ENCODE results near the gene PLA2G4C.

DNA sequence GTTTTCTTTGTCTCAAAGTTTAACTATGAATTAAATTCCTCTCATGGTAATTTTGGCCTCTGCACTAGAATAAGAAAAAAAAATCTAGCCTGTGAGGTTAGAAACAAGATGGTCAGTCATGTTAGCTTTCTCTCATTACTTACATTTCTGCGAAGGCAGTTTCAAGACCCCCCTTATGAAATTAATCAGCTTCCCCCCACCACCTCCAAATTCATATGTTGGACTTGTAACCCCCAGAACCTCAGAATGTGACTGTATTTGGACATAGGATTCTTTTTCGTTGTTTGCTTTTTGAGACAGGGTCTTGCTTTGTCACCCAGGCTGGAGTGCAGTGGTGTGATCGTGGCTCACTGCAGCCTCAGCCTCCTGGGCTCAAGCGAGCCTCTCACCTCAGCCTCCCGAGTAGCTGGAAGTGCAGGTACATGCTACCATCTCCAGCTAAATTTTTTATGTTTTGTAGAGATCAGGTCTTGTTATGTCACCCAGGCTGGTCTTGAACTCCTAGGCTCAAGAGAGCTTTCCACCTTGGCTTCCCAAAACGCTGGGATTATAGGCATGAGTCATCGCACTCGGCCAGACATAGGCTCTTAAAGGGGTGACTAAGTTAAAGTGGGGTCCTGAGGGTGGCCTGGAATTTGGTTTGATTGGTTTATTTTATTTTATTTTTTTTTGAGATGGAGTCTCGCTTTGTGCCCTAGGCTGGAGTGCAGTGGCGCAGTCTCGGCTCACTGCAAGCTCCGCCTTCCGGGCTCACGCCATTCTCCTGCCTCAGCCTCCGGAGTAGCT is 1.4 kb downstream of the PLA2G4C start:
- TF ChIP-seq, protein P1, sequence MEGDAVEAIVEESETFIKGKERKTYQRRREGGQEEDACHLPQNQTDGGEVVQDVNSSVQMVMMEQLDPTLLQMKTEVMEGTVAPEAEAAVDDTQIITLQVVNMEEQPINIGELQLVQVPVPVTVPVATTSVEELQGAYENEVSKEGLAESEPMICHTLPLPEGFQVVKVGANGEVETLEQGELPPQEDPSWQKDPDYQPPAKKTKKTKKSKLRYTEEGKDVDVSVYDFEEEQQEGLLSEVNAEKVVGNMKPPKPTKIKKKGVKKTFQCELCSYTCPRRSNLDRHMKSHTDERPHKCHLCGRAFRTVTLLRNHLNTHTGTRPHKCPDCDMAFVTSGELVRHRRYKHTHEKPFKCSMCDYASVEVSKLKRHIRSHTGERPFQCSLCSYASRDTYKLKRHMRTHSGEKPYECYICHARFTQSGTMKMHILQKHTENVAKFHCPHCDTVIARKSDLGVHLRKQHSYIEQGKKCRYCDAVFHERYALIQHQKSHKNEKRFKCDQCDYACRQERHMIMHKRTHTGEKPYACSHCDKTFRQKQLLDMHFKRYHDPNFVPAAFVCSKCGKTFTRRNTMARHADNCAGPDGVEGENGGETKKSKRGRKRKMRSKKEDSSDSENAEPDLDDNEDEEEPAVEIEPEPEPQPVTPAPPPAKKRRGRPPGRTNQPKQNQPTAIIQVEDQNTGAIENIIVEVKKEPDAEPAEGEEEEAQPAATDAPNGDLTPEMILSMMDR (IDR thresholded peaks at IDR 0.05): no peak
- no peak for TF ChIP-seq POLR2A (IDR thresholded peaks at IDR 0.05)
